Stimulated activated CD4-positive, alpha-beta T cell treated with anti-CD3 and anti-CD28 coated beads, TNF-alpha, amount 100 ng/mL, for 24 hours (primary cell): ENCODE measurements around the gene FBXO2.

Experiments used
- DNase-seq, 3 experiments: peaks; one replicate each; pipeline ENCODE4 v3.0.0-alpha.2; 2020; ENCODE audit warnings: low read depth in 3 of 3

The FBXO2 gene

GRCh38 chr1:11682287-11682771 lies 28.1 kb upstream of the FBXO2 start:
- no peak for DNase-seq

GRCh38 chr1:11681071-11681771 lies 27.0 kb upstream of the FBXO2 start, which contains the start of gene MAD2L2:
MAD2L2 (minus strand) TSS chr1:11681148; CDS start chr1:11680601, 547 bp downstream.
- peak; percentile 77 to 91 (median 82) for DNase-seq

GRCh38 chr1:11680270-11681070 lies 26.2 kb upstream of the FBXO2 start:
- DNase-seq: no peak

- no peak for DNase-seq
Observed at GRCh38 chr1:11678442-11678841, 24.2 kb upstream of the FBXO2 start.

GRCh38 chr1:11676386-11677103 lies 22.3 kb upstream of the FBXO2 start:
- DNase-seq: no peak

GRCh38 chr1:11675325-11675724 lies 21.1 kb upstream of the FBXO2 start:
- DNase-seq: no peak

- DNase-seq: no peak
Observed at GRCh38 chr1:11674488-11674887, 20.3 kb upstream of the FBXO2 start.

GRCh38 chr1:11673089-11673769 lies 19.0 kb upstream of the FBXO2 start:
- DNase-seq: no peak

- no peak for DNase-seq
Observed at GRCh38 chr1:11671544-11672286, 17.5 kb upstream of the FBXO2 start.

- no peak for DNase-seq
Observed at GRCh38 chr1:11671205-11671543, 16.9 kb upstream of the FBXO2 start.

GRCh38 chr1:11670747-11671146 lies 16.5 kb upstream of the FBXO2 start:
- no peak for DNase-seq

- no peak for DNase-seq
Observed at GRCh38 chr1:11668516-11668915, 14.3 kb upstream of the FBXO2 start.

GRCh38 chr1:11664336-11665065 lies 10.3 kb upstream of the FBXO2 start:
- peak in 1 of 3 experiments; percentile 47 for DNase-seq

- no peak for DNase-seq
Observed at GRCh38 chr1:11661103-11661502, 6.9 kb upstream of the FBXO2 start.

- DNase-seq: no peak
Observed at GRCh38 chr1:11659748-11660147, 5.5 kb upstream of the FBXO2 start.

- DNase-seq: no peak
Observed at GRCh38 chr1:11658542-11658941, 4.3 kb upstream of the FBXO2 start.

- no peak for DNase-seq
Observed at GRCh38 chr1:11657654-11658053, 3.4 kb upstream of the FBXO2 start.

GRCh38 chr1:11654939-11655808 lies 945 bp upstream of the FBXO2 start:
- DNase-seq: no peak

- DNase-seq: no peak
Observed at GRCh38 chr1:11653861-11654136, 430 bp downstream of the FBXO2 start.
